GM10847 (cell line): Measurements from ENCODE around the gene CALML4.

ENCODE experiments used
- POLR2A ChIP-seq: IDR thresholded peaks from 2 replicates; pipeline ENCODE4 v1.6.1; 2011; ENCODE audit not compliant: insufficient read length; ENCODE audit errors: extremely low read depth

The CALML4 gene

DNA sequence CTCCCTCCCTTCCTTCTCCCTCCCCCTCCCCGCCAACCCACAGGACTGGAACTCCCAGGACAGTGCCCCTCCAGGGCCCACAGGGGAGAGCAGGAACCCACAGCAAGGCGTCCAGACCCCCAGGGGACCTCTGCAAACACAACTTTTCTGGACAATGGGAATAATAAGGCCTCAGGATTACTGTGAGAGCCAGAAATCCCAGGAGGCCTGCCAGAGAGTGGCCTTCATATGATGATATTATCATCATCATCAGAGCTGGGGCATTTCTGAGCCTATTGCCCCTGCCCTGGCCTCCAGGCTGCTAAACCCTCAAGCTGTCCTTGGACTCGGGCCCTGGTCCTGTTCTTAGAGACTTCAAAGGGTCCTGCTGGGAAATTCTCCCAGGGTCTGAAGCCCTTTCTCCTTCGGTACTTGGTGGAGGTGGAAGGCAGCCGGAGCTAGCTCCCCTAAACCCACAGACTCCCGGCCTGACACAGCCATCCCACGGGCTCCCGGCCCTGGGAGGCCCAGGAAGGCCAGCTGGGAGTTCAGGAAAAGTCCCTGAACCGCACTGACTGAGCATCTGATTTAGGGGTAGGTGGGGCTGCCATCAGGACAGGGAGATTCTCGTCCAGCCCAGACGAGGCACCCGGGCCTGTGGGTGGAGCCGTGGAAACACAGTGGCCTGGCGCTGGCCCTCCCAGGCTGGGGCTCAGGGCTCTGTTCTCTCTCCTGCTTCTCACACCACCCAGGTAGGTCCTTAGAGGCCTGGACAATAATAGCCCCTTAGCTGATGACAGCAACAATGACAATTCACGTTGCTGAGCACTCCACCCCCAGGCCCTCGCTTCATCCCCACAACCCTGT lies 4.9 kb downstream of the CALML4 start:
- TF ChIP-seq POLR2A = no peak

DNA sequence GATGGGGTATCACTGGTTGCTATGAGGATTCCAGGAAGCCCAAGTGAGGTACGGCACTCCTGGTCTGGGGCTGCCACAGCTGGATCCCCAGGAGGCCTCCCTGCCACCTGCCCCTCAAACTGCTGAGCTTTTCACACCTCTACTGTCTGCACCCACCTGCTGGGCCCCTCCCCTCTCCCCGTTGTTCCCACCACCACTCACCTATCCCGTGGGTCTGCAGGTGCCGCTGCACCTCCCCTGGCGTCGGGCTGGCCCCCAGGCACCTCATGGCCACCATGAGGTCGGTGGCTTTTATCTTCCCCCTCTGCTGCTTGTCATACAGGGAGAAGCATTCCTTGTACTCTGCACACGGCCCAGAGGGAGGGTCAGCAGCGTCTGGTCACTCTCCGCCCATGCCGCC lies 5.8 kb downstream of the CALML4 start:
- no peak for TF ChIP-seq POLR2A

DNA sequence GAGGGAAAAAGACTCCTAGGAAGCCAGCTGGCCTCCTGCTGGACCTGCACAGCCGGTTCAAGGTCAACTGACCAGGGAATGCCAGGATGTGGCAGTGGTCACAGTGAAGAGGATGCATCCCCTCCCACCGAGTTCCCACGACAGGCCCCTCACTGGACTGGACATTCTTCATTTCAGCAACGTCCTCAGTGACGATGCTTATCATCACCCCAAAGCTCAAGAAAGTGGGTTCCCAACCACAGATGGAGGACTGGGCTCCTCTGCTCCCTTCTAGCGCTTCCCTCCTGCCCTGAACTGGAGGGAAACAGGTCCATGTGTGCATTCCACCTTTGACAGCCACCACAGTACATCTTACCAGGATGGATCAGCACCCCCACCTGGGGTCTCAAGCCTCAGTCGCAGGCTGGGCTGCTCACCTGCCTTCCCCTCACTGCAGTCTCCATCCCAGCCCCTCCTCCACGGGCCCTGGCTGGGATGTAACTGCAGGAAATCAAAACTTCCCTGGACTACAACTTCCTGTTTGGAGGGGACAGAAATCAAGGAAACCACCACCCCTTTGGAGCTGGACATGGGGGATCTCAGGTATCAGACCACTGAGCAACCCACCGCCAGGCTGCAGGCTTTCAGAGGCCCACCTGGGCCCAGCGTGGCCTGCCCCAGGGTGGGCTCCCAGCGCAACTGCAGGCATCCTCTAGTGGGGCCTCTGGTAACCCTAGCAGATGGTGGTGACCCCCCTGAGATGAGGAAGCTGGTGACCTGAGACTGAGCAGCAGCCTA lies 7.3 kb downstream of the CALML4 start:
- TF ChIP-seq POLR2A = no peak

DNA sequence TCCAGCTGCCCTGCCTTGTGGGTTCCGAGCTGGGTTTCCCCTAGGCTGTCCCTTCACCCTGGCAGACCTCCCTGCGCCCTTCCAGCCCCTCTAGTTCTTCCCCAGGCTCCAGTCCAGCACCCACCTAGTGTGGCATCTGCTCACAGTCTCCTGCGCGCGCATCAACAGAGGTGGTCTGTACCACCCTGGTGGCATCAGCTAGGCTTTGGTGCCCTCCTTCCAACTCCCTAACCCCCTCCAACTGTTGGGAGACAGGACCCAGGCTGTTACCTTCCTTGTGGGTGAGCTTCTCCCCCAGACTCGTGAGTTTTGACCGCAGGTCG lies 8.0 kb downstream of the CALML4 start:
- TF ChIP-seq POLR2A = no peak

DNA sequence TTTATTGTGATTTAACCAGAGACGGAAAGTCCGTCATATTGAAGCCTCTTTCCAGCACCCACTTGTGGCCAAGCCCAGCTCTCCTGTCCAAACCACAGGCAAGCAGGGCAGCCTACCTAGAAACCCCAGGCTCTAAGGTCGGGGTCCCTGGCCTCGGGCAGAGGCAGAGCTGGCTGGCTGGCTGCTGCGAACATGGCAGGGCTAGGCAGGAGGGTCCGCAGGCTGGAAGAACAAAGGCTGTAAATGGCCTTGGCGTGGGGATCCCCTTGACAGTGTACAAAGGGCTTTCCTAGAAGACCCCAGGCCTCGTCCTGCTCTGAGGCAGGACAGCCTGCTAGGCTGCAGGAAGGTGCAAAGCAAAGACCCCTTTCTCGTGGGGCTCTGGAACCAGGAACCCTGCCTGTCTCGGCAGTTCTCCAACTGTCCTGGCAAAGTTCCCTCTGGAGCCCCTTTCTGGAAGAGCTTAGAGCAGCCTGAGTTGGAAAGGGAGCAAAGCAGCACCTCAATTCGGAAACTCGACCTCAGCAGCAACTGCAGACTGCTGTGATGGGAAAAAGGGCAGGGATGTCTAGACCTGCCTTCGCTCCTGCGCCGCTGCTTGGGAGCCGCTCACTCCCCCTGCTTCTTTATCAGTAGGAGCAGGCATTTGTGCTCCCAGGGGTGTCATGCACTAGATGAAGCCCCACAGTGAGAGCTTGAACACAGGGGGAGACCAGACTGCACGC lies 8.5 kb downstream of the CALML4 start:
- TF ChIP-seq POLR2A = no peak

DNA sequence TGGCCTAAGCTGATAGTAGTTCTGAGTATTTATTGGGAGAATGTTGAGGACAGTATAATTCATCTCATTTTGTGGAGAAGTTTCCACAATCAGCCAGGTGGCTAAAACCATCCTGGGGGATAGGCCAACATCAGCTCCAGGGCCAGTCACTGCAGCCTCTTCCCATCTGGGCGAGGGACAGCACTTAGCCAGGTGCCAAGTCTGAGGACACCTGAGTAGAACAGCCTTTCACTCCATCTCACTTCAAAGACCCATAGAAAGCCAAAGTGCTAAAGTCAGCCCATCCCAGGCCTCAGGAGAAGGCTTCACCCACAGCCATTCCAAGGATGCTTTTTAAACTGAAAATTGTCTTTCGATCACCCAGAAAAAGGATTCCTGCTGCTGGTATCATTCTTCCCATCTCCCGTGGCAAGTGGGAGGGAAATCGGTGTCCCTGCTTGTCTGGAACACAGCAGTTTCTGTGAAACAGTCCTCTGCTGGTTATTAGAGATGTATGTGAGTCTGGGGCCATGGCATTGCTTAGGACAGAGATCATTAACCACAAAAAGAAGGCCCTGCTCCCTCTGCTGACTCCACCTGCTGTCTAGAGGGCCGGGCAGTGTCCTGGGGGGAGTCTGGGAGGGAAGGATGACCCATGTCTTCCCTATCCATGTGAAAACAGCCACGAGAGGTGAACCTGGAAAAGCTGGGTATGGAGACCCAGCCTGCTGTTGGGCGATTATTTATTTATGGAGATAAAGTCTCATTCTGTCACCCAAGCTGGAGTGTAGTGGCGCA lies 9.6 kb downstream of the CALML4 start:
- TF ChIP-seq POLR2A = no peak

DNA sequence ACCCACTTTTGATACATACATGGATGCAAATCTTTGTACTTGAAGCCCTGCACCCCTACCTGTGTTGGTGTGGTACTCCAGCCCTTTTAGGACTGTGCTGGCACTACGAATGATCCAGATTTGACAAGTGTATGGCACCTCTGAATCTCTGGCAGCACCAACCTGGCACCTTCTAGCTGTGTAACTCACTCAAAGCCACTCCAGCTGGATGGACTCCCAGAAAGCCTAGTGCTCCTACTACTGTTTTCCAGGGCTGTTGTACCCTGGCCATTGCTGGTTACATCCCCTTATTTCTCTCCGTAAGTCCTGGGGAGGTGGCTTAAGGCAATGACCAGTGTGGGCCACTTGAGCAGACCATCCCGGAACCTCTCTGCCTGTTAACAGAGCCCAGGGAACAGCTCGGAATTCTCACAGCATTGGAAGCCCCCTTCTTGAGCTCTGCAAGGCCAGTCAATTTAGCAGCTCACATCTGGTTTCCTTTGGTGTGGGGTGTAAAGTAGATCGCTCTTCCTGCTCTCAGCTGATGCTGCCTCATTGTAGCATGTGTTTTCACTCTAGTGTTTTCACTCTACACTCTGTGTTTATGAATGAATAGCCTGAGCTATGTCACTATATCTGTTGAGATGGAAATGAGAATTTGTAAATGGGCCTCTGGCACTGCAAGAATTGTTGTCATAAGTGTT lies 12.2 kb downstream of the CALML4 start:
- TF ChIP-seq POLR2A = no peak

DNA sequence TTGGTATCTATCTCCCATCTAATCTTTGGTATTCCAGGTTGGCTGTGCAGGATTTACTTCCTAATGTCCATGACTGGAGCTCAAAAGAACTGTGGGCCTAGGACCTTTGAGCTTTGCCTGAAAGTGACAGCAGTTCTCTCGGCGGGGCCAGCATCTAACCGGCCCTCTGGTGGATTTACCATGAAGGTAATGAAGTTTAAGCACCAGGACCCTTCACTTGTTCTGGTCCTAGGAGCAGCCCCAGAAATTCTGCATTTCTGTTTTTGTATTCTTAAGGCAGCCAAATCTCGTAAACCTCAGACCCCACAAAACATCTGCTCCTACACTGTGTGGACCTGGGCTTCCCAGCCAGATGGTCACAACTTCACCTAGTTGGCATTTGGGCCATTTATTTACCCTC lies 13.0 kb downstream of the CALML4 start:
- no peak for TF ChIP-seq POLR2A

DNA sequence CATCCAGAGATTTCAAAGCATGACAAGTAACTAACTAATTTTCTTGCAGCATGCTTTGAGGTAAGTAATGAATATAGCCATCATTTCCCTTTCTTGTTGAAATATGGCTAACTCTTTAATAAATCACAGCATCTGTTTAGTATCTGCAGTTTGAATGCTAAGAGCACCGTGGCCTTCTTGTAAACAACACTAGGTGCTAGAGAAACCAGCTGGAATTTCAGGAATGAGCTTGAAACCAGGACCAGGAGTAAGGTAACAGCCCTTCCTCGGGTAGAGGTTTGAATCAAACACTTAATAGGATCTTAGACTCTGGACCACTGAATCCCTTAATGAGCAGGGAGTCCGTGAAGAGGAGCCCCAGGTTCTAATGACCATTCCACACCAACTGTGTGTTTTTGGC lies 13.6 kb downstream of the CALML4 start:
- TF ChIP-seq POLR2A = no peak

DNA sequence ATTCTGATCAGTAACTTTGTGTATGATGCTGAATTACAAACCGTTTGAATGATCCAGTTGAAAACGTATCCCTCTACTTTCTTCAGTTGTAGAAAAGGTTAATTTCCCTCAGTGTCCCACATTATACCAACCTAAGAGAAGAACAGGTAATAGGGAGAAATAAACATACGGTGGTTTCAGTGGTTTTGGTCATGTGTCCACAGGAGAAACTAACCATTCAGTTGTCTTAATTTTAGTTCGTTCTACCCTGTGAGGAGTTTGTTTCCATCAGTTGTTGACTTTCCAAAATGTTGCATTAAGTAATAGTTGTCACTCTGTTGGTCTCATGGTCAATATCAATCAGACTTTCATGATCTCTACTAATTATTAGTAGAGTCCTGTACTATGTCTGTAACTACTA lies 15.1 kb downstream of the CALML4 start:
- no peak for TF ChIP-seq POLR2A

DNA sequence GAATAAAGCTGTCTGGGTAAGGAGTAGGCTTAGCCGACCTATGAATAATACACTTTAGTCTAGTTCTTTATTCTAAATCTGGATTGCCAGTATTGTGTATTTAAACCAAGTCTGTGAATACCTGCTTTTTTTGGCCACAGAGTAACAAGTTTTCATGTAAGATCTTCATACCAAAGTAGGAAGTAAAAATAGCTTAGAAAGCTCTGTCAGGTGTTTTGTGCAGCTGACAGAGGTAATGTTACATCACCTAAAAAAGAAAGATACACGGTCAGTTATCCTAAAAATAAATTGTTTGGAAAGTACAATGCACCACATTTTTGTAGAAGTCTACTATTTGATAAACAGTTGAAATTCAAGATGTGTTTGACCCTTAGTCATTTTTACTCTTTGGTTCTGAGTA lies 16.5 kb downstream of the CALML4 start:
- no peak for TF ChIP-seq POLR2A

DNA sequence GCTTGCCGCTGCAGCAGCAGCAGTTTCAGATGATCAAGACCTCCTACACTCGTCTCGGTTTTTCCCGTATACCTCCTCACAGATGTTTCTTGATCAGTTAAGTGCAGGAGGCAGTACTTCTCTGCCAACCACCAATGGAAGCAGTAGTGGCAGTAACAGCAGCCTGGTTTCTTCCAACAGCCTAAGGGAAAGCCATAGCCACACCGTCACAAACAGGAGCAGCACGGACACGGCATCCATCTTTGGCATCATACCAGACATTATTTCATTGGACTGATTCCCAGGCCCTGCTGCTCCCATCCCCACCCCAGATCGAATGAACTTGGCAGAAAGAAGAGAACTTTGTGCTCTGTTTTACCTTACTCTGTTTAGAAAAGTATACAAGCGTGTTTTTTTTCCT lies 17.6 kb downstream of the CALML4 start:
- no peak for TF ChIP-seq POLR2A

DNA sequence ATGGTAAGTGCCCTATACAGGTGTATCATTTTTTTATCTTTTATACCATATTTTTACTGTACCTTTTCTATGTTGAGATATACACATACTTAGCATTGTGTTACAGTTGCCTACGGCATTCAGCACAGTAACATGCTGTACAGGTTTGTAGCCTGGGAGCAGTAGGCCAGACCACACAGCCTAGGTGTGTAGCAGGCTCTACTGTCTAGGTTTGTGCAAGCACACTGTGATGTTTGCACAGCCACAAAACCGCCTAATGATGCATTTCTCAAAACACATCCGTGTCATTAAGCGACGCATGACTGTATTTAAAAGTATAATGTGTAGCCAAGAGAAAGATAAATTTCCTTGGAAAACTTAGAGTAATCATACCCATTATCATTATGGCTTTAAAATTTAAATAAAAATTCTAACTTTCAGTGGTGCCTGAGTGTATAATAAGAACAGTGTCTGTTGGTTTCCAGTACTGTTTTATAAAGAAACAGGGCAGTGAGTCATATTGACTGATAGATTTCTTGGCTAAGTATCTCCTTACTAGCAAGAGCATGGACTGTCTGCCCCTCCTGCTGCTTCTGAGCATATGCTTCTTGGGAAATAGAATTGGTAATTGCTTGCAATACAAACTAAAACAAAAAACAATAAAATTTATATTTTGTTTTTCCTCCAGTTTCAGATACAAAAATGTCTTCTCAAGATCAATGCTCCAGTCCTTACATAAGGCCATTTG lies 18.3 kb downstream of the CALML4 start:
- no peak for TF ChIP-seq POLR2A

DNA sequence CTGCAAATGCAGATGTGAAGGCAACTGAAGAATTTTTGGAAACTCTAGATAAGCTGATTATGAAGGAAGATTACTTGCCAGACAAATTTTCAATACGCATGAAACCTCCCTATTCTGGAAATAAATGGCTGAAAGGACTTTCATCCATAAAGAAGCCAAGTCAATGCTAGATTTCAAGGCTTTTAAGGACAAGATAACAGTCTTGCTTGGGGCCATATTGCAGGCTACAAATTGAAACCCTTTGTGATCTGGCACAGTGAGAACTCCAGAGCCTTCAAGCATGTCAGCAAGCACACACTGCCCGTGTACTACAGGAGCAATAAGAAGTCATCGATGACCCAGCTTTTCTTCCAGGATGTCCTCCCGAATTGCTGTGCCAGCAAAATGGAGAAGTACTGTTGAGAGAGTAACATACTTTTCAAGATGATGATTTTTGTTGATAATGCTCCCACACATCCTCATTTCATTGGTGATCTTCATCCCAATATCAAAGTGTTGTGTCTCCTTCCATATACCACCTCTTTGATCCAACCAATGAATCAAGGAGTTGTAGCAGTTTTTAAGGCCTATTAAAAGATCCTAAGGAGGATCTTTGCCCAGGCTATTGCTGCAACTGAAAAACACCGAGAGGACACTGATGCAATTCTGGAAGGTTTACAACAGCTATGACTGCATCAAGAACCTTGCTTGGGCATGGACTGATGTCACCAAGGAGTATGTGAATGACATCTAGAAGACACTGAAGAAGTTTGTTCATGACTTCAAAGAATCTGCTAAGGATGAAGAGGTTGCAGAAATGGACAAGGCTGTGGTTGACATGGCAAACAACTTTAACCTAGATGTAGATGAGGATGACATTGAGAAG lies 20.3 kb downstream of the CALML4 start:
- TF ChIP-seq POLR2A = no peak
